Panc1 (cell line): ENCODE measurements around the gene KCNE2. TPM values are rescaled to one million over a fixed set of nuclear protein-coding genes. Genes with fewer than 3 reads are reported as not detected.

Source experiments
- ATAC-seq: fragments of 200-7000 bp; cut with Tn5 transposase; 2 replicates; pipeline ENCODE4 v1.9.1; 2020; ENCODE audit warnings: mild to moderate bottlenecking, moderate library complexity
- BruUV-seq: library from RNA; stranded (reverse); fragments of 400-500 nt; replicated peaks from 2 replicates; lab custom pipeline; 2021; lab: Mats Ljungman, UMichigan
- CTCF ChIA-PET: fragments of 300-600 bp; sonication (Branson Sonifier 250); formaldehyde crosslinking; loops from one replicate; lab custom pipeline; 2022; ENCODE audit warnings: antibody characterized with exemption; lab: Charles Lee
- POLR2A ChIA-PET: fragments of 300-600 bp; sonication (Branson Sonifier 250); formaldehyde crosslinking; loops from one replicate; lab custom pipeline; 2022; ENCODE audit warnings: antibody characterized with exemption; lab: Charles Lee
- DNase-seq: peaks from one replicate; pipeline ENCODE4 v3.0.0-alpha.2; 2010; ENCODE audit warnings: low read depth, low spot score
- H3K27ac ChIP-seq: 2 replicates; pipeline ENCODE4 v1.5.1; 2011; ENCODE audit warnings: mild to moderate bottlenecking, low read length, inconsistent platforms
- H3K27me3 ChIP-seq: fragments of 200-500 bp; sonication (Bioruptor generic); 2 replicates; pipeline ENCODE4 v1.6.0; 2014; ENCODE audit warnings: low read length, inconsistent platforms; ENCODE audit not compliant: control insufficient read depth, insufficient read depth
- H3K36me3 ChIP-seq: fragments of 200-500 bp; sonication (Bioruptor generic); 2 replicates; pipeline ENCODE4 v1.5.1; 2014; ENCODE audit warnings: inconsistent platforms, mild to moderate bottlenecking, low read length, moderate library complexity; ENCODE audit not compliant: control insufficient read depth, insufficient read depth
- H3K4me1 ChIP-seq: 2 replicates; pipeline ENCODE4 v1.5.1; 2011; ENCODE audit warnings: inconsistent platforms, mild to moderate bottlenecking, low read length, moderate library complexity; ENCODE audit not compliant: control insufficient read depth, insufficient read depth
- H3K4me3 ChIP-seq, 2 experiments: 2 replicates each; pipeline ENCODE4 v1.5.1; 2011 to 2012; ENCODE audit warnings: low read depth in 2 of 2, low read length in 2 of 2, mild to moderate bottlenecking in 2 of 2, inconsistent platforms in 1 of 2, moderate library complexity in 1 of 2
- H3K9me3 ChIP-seq: fragments of 200-500 bp; sonication (Bioruptor generic); 2 replicates; pipeline ENCODE4 v1.5.1; 2014; ENCODE audit warnings: low read depth, mild to moderate bottlenecking, inconsistent platforms, low read length, moderate library complexity; ENCODE audit not compliant: control insufficient read depth, insufficient read depth
- CTCF ChIP-seq: fragments of 450-650 bp; IDR thresholded peaks from 2 replicates; pipeline ENCODE4 v1.5.1; 2017; ENCODE audit warnings: mild to moderate bottlenecking
- POLR2AphosphoS5 ChIP-seq: IDR thresholded peaks from 2 replicates; pipeline ENCODE4 v1.6.1; 2012; ENCODE audit warnings: mild to moderate bottlenecking, low read depth, low read length, moderate library complexity
- REST ChIP-seq, 2 experiments: IDR thresholded peaks; 2 replicates each; pipeline ENCODE4 v1.6.1; 2011 to 2012; ENCODE audit warnings: low read depth in 2 of 2, control low read depth in 1 of 2, low read length in 1 of 2, mild to moderate bottlenecking in 1 of 2, moderate library complexity in 1 of 2; ENCODE audit not compliant: insufficient read depth in 1 of 2
- SIN3A ChIP-seq: IDR thresholded peaks from 2 replicates; pipeline ENCODE4 v1.6.1; 2012; ENCODE audit warnings: low read depth, mild to moderate bottlenecking, low read length, moderate library complexity, borderline replicate concordance; ENCODE audit not compliant: insufficient read depth
- TCF7L2 ChIP-seq: IDR thresholded peaks from 2 replicates; pipeline ENCODE4 v1.6.1; 2011; ENCODE audit warnings: mild to moderate bottlenecking, low read depth, low read length, inconsistent platforms
- in situ Hi-C: cut with HindIII; loops from 2 replicates; pipeline ENCODE4 v1.10.0; 2016; ENCODE audit warnings: low sequenced_read_pairs, low pct_unique_long_range_greater_than_20kb
- intact Hi-C: fragments of 100-400 bp; cut with micrococcal nuclease; formaldehyde crosslinking; loops from one replicate; pipeline ENCODE4 v1.10.0; 2022; ENCODE audit not compliant: unreplicated experiment
- total RNA-seq: library from RNA; stranded (reverse); gene quantifications from one replicate; pipeline ENCODE4 v1.2.1, GENCODE V29; 2021; ENCODE audit not compliant: unreplicated experiment

Gene KCNE2
- total RNA-seq, 1 experiment from 2014 or later = not detected

- ChIA-PET POLR2A (no interaction called here), CTCF (interaction anchor here (0.6 kb wide), 1 partner anchor 1731 kb away, joined by 3 read pairs; the partner anchor contains the start of gene CFAP298)
- Histone ChIP-seq H3K4me3 (no peak overlapping the region), H3K27me3 (no peaks in the 10 kb centered on the region), H3K27ac (no peak overlapping the region), H3K4me1 (no peaks in the 10 kb centered on the region), H3K36me3 (no peaks in the 10 kb centered on the region), H3K9me3 (no peaks in the 10 kb centered on the region)
- intact Hi-C loops (no loop called here), in situ Hi-C loops (no loop called here)
- no TSS peak for BruUV-seq
- ATAC-seq (no peak), DNase-seq (no peak)
- TF ChIP-seq TCF7L2 = no peak
- TF ChIP-seq POLR2AphosphoS5 = no peak
- TF ChIP-seq REST (IDR thresholded peaks at IDR 0.05; ENCODE audit: insufficient read depth in 1 of 2, low read depth in 2 of 2, low read length in 1 of 2) = no peak
- TF ChIP-seq SIN3A = no peak
- TF ChIP-seq CTCF = no peak
Measured at GRCh38 chr21:34343347-34343746, 20.5 kb upstream of the KCNE2 start.

- ATAC-seq (no peak), DNase-seq (no peak)
- TF ChIP-seq POLR2AphosphoS5 (no peak), SIN3A (no peak), CTCF (no peak), REST (IDR thresholded peaks at IDR 0.05; ENCODE audit: insufficient read depth in 1 of 2, low read depth in 2 of 2, low read length in 1 of 2) (no peak)
- intact Hi-C loops (no loop called here), in situ Hi-C loops (no loop called here)
- H3K27ac ChIP-seq = no peak overlapping the region
- CTCF ChIA-PET = interaction anchor here (0.6 to 0.7 kb wide), 2 partner anchors 320 to 1732 kb away, joined by 3 read pairs; partner anchors contain the start of gene CFAP298
- no peaks in the 10 kb centered on the region for H3K27me3 ChIP-seq
- BruUV-seq = no TSS peak
- H3K4me3 ChIP-seq = no peak overlapping the region
- no peaks in the 10 kb centered on the region for H3K36me3 ChIP-seq
- H3K4me1 ChIP-seq = no peaks in the 10 kb centered on the region
- POLR2A ChIA-PET = no interaction called here
- no peaks in the 10 kb centered on the region for H3K9me3 ChIP-seq
Measured at GRCh38 chr21:34343838-34344381, 19.9 kb upstream of the KCNE2 start.
